Measurements from ENCODE around the gene WDSUB1.

Gene WDSUB1

GRCh38 chr2:159285433-159285832, 1.1 kb downstream of the WDSUB1 start:
- peak overlapping the region; percentile 83 for H3K4me3 ChIP-seq (replicated peaks; ENCODE audit: low read depth, low read length)

GRCh38 chr2:159283529-159283928, 3.0 kb downstream of the WDSUB1 start:
- H3K4me3 ChIP-seq (replicated peaks; ENCODE audit: low read depth, low read length): no peak overlapping the region
- TF ChIP-seq CTCF (IDR thresholded peaks at IDR 0.05; ENCODE audit: low read depth, low read length, missing control alignments): no peak
- no peak for DNase-seq (ENCODE audit: extremely low read depth, low read depth)

More at GRCh38 chr2:159285433-159285832, 1.1 kb downstream of the WDSUB1 start:
- TF ChIP-seq CTCF (IDR thresholded peaks at IDR 0.05; ENCODE audit: low read depth, low read length, missing control alignments): no peak
- DNase-seq (ENCODE audit: extremely low read depth, low read depth): no peak

- TF ChIP-seq CTCF (IDR thresholded peaks at IDR 0.05; ENCODE audit: low read depth, low read length, missing control alignments): no peak
- no peak for DNase-seq (ENCODE audit: extremely low read depth, low read depth)
- no peak overlapping the region for H3K4me3 ChIP-seq (replicated peaks; ENCODE audit: low read depth, low read length)
Observed at GRCh38 chr2:159281002-159281401, 5.5 kb downstream of the WDSUB1 start.

GRCh38 chr2:159279700-159280099, 6.8 kb downstream of the WDSUB1 start:
- H3K4me3 ChIP-seq (replicated peaks; ENCODE audit: low read depth, low read length): no peak overlapping the region
- no peak for TF ChIP-seq CTCF (IDR thresholded peaks at IDR 0.05; ENCODE audit: low read depth, low read length, missing control alignments)
- DNase-seq (ENCODE audit: extremely low read depth, low read depth): no peak

GRCh38 chr2:159275111-159275510, 11.4 kb downstream of the WDSUB1 start:
- H3K4me3 ChIP-seq (replicated peaks; ENCODE audit: low read depth, low read length): no peak overlapping the region
- no peak for DNase-seq (ENCODE audit: extremely low read depth, low read depth)
- TF ChIP-seq CTCF (IDR thresholded peaks at IDR 0.05; ENCODE audit: low read depth, low read length, missing control alignments): no peak

GRCh38 chr2:159272156-159272555, 14.3 kb downstream of the WDSUB1 start:
- no peak overlapping the region for H3K4me3 ChIP-seq (replicated peaks; ENCODE audit: low read depth, low read length)
- no peak for DNase-seq (ENCODE audit: extremely low read depth, low read depth)
- no peak for TF ChIP-seq CTCF (IDR thresholded peaks at IDR 0.05; ENCODE audit: low read depth, low read length, missing control alignments)

GRCh38 chr2:159270744-159271379, 15.6 kb downstream of the WDSUB1 start:
- no peak for TF ChIP-seq CTCF (IDR thresholded peaks at IDR 0.05; ENCODE audit: low read depth, low read length, missing control alignments)
- no peak for DNase-seq (ENCODE audit: extremely low read depth, low read depth)
- no peak overlapping the region for H3K4me3 ChIP-seq (replicated peaks; ENCODE audit: low read depth, low read length)
